NCI-H345 (cell line): Measurements from ENCODE around the gene SLC2A10.

Source experiments
- DNase-seq: peaks from one replicate; lab custom pipeline; 2025; lab: John Stamatoyannopoulos, UW

Gene SLC2A10

GRCh38 chr20:46682063-46682821, 27.2 kb upstream of the SLC2A10 start:
- no peak for DNase-seq

GRCh38 chr20:46683011-46683667, 26.3 kb upstream of the SLC2A10 start:
- no peak for DNase-seq

- DNase-seq: no peak
Observed at GRCh38 chr20:46683668-46683938, 25.8 kb upstream of the SLC2A10 start.

- DNase-seq: no peak
Observed at GRCh38 chr20:46683939-46684750, 25.3 kb upstream of the SLC2A10 start.

- DNase-seq: peak; percentile 38
Observed at GRCh38 chr20:46688151-46689081, 21.0 kb upstream of the SLC2A10 start.

GRCh38 chr20:46689082-46689753, 20.2 kb upstream of the SLC2A10 start, which contains the start of gene TP53RK:
Gene TP53RK, minus strand, starts transcription at chr20:46689444. Its CDS starts 30 bp downstream, at chr20:46689414.
- peak; percentile 88 for DNase-seq

GRCh38 chr20:46689754-46690085, 19.7 kb upstream of the SLC2A10 start:
- DNase-seq: no peak

GRCh38 chr20:46690219-46691106, 19.0 kb upstream of the SLC2A10 start:
- DNase-seq: no peak

- DNase-seq: no peak
Observed at GRCh38 chr20:46691196-46691595, 18.3 kb upstream of the SLC2A10 start.

- no peak for DNase-seq
Observed at GRCh38 chr20:46694484-46694883, 15.0 kb upstream of the SLC2A10 start.

GRCh38 chr20:46695892-46696291, 13.6 kb upstream of the SLC2A10 start:
- DNase-seq: peak; percentile 44

- no peak for DNase-seq
Observed at GRCh38 chr20:46696791-46697279, 12.6 kb upstream of the SLC2A10 start.

GRCh38 chr20:46698788-46699187, 10.7 kb upstream of the SLC2A10 start:
- no peak for DNase-seq

GRCh38 chr20:46699651-46700359, 9.6 kb upstream of the SLC2A10 start:
- DNase-seq: no peak

GRCh38 chr20:46700481-46700880, 9.0 kb upstream of the SLC2A10 start:
- DNase-seq: peak; percentile 26

GRCh38 chr20:46701057-46701456, 8.4 kb upstream of the SLC2A10 start:
- no peak for DNase-seq

- no peak for DNase-seq
Observed at GRCh38 chr20:46701556-46701955, 7.9 kb upstream of the SLC2A10 start.

GRCh38 chr20:46701986-46702385, 7.5 kb upstream of the SLC2A10 start:
- DNase-seq: no peak

- DNase-seq: no peak
Observed at GRCh38 chr20:46702447-46703203, 6.8 kb upstream of the SLC2A10 start.
